Motor neuron (in vitro differentiated cells): ENCODE data around the gene TBX2. TPM values are rescaled to one million over a fixed set of nuclear protein-coding genes. Genes with fewer than 3 reads are reported as not detected.
A peak's percentile ranks its signal among the peaks of the same experiment; 100 is the strongest.
"Not testable (repeated sequence)": the region's sequence is repeated elsewhere in the genome, so short reads cannot be mapped to it uniquely, and the experiment has no call there.

Experiments used
- ATAC-seq, 8 experiments: fragments of 200-7000 bp; cut with Tn5 transposase; replicated peaks in 6 of 8; 2 replicates each; pipeline ENCODE4 v1.8.0; 2021; ENCODE audit warnings: mild to moderate bottlenecking in 8 of 8, moderate library complexity in 8 of 8
- H3K27ac ChIP-seq, 2 donors: fragments of 250-450 bp; sonication (Bioruptor Pico); 2 replicates each; pipeline ENCODE4 v1.9.0; 2021; ENCODE audit warnings: antibody characterized with exemption in 2 of 2, mild to moderate bottlenecking in 2 of 2, moderate library complexity in 1 of 2
- H3K4me1 ChIP-seq, 2 donors: fragments of 250-450 bp; sonication (Bioruptor Pico); replicated peaks in 1 of 2; 2 replicates each; pipeline ENCODE4 v1.6.1; 2021; ENCODE audit warnings: antibody characterized with exemption in 2 of 2, mild to moderate bottlenecking in 2 of 2, moderate library complexity in 1 of 2
- H3K4me3 ChIP-seq, 5 donors: fragments of 250-450 bp; sonication (Bioruptor Pico); 2 replicates each; pipeline ENCODE4 v1.9.0; 2021; ENCODE audit warnings: antibody characterized with exemption in 5 of 5, mild to moderate bottlenecking in 5 of 5, moderate library complexity in 4 of 5
- WGBS, 10 experiments: fragments of 450-650 bp; shearing (Covaris generic); methylation state at CpG; one replicate each; pipeline ENCODE4 v1.0.0; 2022; 5-methylcytosine and 5-hydroxymethylcytosine counted together
- in situ Hi-C, 9 experiments: fragments of 400-800 bp; cut with MboI; loops; one replicate each; pipeline ENCODE4 v1.15.0; 2021; ENCODE audit warnings: low sequenced_read_pairs in 9 of 9, low pct_unique_long_range_greater_than_20kb in 2 of 9; ENCODE audit not compliant: unreplicated experiment in 9 of 9
- total RNA-seq, 8 experiments: library from RNA; unstranded; fragments of 300-600 nt; gene quantifications; 2 replicates each; pipeline versions ENCODE4 v1.2.3 to v1.2.4, GENCODE V29; 2022

Gene TBX2
- total RNA-seq, 8 experiments from 2014 or later = 0.25 to 2.9 (median 2.1) TPM

DNA sequence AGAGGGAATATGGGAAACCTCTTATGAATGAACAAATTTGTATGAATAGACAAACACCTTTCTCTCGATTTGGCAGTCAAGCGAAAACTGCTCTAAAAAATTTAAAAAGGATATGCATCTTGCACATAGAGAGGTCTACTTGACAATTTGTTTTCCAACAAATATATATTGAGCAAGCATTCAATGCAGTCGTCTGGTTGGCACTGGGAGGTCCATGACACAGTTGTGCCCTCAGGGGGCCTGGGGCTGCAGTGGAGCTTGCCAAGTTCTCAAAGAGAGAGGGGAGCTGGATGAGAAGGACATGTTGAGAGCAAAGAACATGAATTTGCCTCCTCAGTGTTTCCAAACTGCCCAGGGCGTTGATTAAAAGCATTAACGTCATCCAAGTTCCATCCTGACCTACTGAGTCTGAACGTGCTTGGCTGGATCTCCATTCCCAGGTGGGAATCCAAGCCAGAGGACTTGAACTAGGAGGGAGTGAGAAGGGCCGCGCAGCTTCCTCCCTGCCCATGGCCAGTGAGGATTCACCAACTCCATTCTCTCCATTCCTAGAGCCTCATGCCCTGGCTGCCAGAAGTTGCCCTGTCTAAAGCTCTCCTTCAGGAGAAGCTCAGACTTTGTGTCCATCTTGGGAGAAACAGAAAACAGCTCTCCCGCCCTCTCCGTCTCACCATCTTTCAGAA lies 24.5 kb downstream of the TBX2 start:
- Histone ChIP-seq H3K4me1 (no peaks in the 10 kb centered on the region), H3K27ac (no peak overlapping the region), H3K4me3 (no peak overlapping the region)
- ATAC-seq = no peak
- WGBS, 10 experiments = 40 to 92% (median 79%) methylated on average over 1 to 6 of the region's 10 CpGs; no CpG with 5 or more reads in 1 of the 10 experiments
- in situ Hi-C loops = loop anchor here in 3 of 9 experiments (10.0 to 25.0 kb wide), 2 partner anchors 151 to 413 kb away; no protein-coding TSS in a partner anchor

DNA sequence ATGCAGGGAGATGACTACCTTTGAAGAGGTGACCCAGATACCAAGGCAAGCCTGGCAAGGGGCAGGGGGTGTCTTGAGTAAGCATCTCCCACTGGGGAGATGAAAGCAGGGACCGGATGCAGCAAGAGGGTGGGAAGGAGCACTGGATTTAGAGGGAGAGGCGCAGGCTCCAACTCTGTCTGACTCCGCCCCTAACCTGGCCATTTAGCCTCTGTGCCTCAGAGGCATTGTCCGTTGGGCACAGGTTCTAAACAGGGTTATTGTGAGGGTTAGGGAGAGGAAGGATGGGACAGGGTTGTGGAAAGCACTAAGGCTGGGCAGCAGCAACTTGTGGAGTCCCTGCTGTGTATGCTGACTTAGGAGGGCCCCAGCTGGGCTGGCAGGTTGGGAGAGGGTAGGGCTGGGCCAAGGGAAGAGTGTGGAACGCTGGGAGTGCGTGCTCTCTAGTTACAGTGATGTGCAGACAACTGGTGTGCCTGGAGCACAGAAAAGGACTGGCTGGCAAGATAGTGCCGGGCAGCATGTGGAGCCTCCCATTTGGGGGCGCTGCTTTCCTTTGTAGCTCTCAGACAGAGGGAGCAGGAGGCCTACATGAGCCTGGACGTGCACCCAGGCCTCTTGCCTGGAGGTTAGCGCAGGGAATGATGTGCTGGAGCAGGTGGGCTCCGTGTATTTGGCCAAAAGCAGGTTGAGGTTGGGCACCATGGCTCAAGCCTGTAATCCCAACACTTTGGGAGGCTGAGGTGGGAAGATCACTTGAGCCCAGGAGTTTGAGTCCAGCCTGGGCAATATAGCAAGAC lies 26.2 kb downstream of the TBX2 start:
- no peaks in the 10 kb centered on the region for H3K4me1 ChIP-seq
- 35 to 100% (median 70%) methylated on average over 1 to 5 of the region's 11 CpGs; no CpG with 5 or more reads in 2 of the 10 experiments for WGBS, 10 experiments
- peak in 3 of 8 experiments; percentile 37 to 69 (median 57) for ATAC-seq
- no peak overlapping the region for H3K27ac ChIP-seq
- in situ Hi-C loops = loop anchor here in 4 of 9 experiments (10.0 to 25.0 kb wide), 4 partner anchors 111 to 386 kb away; no protein-coding TSS in a partner anchor
- no peak overlapping the region for H3K4me3 ChIP-seq

DNA sequence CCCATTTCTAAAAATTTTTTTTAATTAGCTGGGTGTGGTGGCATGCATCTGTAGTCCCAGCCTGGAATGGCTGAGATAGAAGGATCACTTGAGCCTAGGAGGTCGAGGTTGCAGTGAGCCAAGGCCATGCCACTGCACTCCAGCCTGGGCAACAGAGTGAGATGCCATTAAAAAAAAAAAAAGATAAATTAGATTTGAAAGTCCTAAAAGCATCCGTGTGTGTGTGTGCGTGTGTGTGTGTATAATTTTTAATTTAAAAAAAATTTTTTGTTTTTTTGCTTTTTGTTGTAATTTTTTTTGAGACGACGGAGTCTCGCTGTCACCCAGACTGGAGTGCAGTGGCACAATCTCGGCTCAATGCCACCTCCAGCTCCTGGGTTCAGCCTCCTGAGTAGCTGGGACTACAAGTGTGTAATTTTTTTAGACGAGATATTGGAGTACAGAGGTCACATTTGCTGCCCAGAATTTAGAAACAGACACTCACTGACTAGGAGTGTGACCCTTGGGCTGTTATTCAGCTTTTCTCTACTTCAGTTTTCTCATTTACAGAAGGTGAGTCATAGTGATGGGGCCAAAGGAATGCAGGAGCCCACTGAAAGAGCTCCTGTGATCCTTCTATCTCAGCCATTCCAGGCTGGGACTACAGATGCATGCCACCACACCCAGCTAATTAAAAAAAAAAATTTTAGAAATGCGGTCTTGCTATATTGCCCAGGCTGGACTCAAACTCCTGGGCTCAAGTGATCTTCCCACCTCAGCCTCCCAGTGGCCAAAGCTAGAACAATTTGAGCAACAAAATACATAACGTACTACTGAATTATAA lies 27.1 kb downstream of the TBX2 start:
- 65 to 91% (median 81%) methylated on average over 2 to 9 of the region's 10 CpGs for WGBS, 10 experiments
- H3K4me1 ChIP-seq = peaks cover 1 to 2% of the 10 kb centered on the region in 2 donors
- in situ Hi-C loops = loop anchor here in 4 of 9 experiments (10.0 to 25.0 kb wide), 4 partner anchors 111 to 386 kb away; no protein-coding TSS in a partner anchor
- ATAC-seq = peak in 1 of 8 experiments; percentile 36
- H3K27ac ChIP-seq = no peak overlapping the region
- H3K4me3 ChIP-seq = no peak overlapping the region

DNA sequence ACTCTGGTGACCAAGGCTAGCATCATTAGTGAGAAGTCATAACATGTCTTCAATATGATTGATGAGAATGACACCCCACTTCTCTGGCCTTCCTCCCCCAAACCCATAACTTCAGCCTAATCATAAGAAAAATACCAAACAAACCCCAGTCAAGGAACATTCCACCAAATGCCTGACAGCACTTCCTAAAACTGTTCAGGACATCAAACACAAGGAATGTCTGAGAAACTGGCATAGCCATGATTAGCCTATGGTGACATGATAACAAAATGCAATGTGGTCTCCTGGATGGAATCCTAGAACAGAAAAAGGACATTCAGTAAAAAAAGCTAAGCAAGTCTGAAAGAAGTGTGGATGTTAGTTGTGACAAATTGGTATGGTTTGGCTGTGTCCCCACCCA lies 27.9 kb downstream of the TBX2 start:
- Histone ChIP-seq H3K4me3 (no peak overlapping the region), H3K4me1 (peaks cover 3 to 4% of the 10 kb centered on the region in 2 donors), H3K27ac (no peak overlapping the region)
- no peak for ATAC-seq
- in situ Hi-C loops = loop anchor here in 4 of 9 experiments (10.0 to 25.0 kb wide), 4 partner anchors 110 to 385 kb away; no protein-coding TSS in a partner anchor

DNA sequence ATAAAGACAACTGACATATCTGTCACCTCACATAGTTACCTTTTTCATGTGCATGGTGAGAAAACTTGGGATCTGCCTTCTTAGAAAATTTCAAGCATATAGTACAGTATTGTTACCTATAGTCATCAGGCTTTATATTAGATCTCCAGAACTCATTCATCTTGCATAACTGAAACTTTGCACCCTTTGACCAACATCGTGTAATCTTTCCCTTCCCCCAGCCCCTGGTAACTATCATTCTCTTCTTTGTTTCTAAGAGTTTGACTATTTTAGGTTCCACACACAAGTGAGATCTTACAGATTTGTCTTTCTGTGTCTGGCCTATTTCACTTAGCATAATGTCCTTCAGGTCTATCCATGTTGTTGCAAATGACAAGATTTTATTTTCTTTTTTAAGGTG lies 29.6 kb downstream of the TBX2 start:
- Histone ChIP-seq H3K27ac (no peak overlapping the region), H3K4me3 (no peak overlapping the region), H3K4me1 (peaks cover 3 to 4% of the 10 kb centered on the region in 2 donors)
- no peak for ATAC-seq
- in situ Hi-C loops = loop anchor here in 4 of 9 experiments (10.0 to 25.0 kb wide), 4 partner anchors 108 to 383 kb away; no protein-coding TSS in a partner anchor
- WGBS, 10 experiments = 60 to 100% (median 88%) methylated on average over 1 of the region's 1 CpG; no CpG with 5 or more reads in 3 of the 10 experiments

DNA sequence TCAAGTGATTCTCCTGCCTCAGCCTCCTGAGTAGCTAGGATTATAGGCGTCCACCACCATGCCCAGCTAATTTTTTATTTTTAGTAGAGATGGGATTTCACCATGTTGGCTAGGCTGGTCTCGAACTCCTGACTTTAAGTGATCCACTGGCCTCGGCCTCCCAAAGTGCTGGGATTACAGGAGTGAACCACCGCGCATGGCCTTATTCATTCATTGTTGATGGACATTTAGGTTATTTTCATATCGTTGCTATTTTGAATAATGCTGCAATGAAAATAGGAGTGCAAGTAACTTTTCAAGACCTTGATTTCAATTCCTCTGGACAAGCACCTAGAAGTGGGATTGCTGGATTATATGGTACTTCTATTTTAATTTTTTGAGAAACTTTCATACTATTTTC lies 30.2 kb downstream of the TBX2 start:
- 46 to 100% (median 91%) methylated on average over 1 to 6 of the region's 6 CpGs; no CpG with 5 or more reads in 1 of the 10 experiments for WGBS, 10 experiments
- H3K27ac ChIP-seq, H3K4me1 ChIP-seq, H3K4me3 ChIP-seq, ATAC-seq: not testable (repeated sequence)
- in situ Hi-C loops = loop anchor here in 4 of 9 experiments (10.0 to 25.0 kb wide), 4 partner anchors 107 to 382 kb away; no protein-coding TSS in a partner anchor

DNA sequence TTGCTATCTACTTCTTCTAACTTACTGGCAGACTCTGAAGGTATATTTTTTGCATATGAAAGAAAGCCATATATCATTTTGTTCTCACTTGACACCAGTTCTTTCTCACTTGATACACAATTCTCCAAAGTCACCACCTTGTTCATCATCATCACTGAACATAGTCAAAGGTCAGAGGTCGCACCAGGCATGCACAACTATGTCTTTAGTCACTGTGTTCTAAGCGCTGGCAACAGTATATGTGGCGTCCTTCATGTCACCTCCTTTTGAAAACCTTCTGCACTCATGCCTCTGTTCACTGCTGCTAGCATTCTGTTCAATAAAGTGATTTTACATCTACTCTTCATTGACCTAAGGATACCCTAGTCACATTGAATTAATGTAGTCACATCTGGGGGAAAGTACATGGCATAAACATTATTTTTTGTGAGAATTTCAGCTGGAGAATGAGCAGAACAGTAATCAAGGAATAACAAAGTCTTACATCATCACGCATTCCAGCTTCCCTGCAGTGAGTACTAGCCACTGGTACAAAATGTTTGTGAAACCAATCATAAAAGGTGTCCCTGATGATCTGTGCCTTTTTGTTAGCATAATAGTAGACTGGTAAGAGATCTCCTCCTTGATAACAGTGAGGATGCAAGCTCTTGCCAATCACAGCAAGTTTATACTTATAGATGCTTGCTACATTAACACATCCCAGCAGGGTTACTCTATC lies 32.1 kb downstream of the TBX2 start:
- peak in 1 of 8 experiments; percentile 31 for ATAC-seq
- no peak overlapping the region for H3K4me3 ChIP-seq
- in situ Hi-C loops = loop anchor here in 3 of 9 experiments (25.0 kb wide), 3 partner anchors 106 to 381 kb away; no protein-coding TSS in a partner anchor
- peaks cover 3 to 4% of the 10 kb centered on the region in 2 donors for H3K4me1 ChIP-seq
- WGBS, 10 experiments = 20 to 100% (median 59%) methylated on average over 1 to 4 of the region's 4 CpGs; no CpG with 5 or more reads in 1 of the 10 experiments
- H3K27ac ChIP-seq = no peak overlapping the region

GRCh38 chr17:61436273-61436672 lies 36.6 kb downstream of the TBX2 start:
- Histone ChIP-seq H3K4me1 (peaks cover 3 to 4% of the 10 kb centered on the region in 2 donors), H3K4me3 (no peak overlapping the region), H3K27ac (no peak overlapping the region)
- ATAC-seq = no peak
- in situ Hi-C loops = loop anchor here in 3 of 9 experiments (25.0 kb wide), 3 partner anchors 101 to 376 kb away; no protein-coding TSS in a partner anchor

- no peaks in the 10 kb centered on the region for H3K4me1 ChIP-seq
- H3K4me3 ChIP-seq = no peak overlapping the region
- H3K27ac ChIP-seq = no peak overlapping the region
- in situ Hi-C loops = loop anchor here in 3 of 9 experiments (25.0 kb wide), 3 partner anchors 100 to 375 kb away; no protein-coding TSS in a partner anchor
- ATAC-seq = no peak
Observed at GRCh38 chr17:61436995-61437704, 37.5 kb downstream of the TBX2 start.

DNA sequence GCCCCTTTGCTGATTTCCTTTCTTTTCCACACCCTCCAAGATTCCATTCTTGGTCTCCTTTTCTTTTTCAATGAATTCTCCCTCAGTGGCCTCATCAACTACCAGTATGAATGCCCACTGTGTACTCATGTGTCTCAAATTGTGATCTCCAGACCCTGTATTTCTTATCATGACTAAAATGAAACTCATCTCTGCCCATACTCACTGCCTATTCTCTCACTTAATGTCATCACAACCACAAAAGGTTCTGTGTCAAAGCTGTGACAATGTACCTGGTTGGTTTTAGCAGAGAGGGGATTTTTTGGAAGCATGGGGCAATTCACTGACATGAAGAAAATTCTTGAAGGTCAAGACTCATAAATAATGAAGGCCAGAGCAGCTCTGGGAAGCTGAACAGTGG lies 41.1 kb downstream of the TBX2 start:
- H3K4me3 ChIP-seq = no peak overlapping the region
- ATAC-seq = no peak
- in situ Hi-C loops = loop anchor here in 3 of 9 experiments (25.0 kb wide), 3 partner anchors 97 to 372 kb away; no protein-coding TSS in a partner anchor

GRCh38 chr17:61441507-61441906 lies 41.9 kb downstream of the TBX2 start:
- H3K27ac ChIP-seq, H3K4me1 ChIP-seq, H3K4me3 ChIP-seq, ATAC-seq: not testable (repeated sequence)
- WGBS, 10 experiments = 43 to 100% (median 82%) methylated on average over 2 to 6 of the region's 6 CpGs; no CpG with 5 or more reads in 1 of the 10 experiments
- in situ Hi-C loops = loop anchor here in 3 of 9 experiments (25.0 kb wide), 3 partner anchors 96 to 371 kb away; no protein-coding TSS in a partner anchor

More for the DNA sequence above, 41.1 kb downstream of the TBX2 start:
- Histone ChIP-seq H3K4me1 (peaks cover 2 to 4% of the 10 kb centered on the region in 2 donors), H3K27ac (no peak overlapping the region)
